Kidney epithelial cell (primary cell): ENCODE data around the gene KRT82. TPM values are rescaled to one million over a fixed set of nuclear protein-coding genes. Genes with fewer than 3 reads are reported as not detected.

Experiments used
- DNase-seq: peaks from one replicate; pipeline ENCODE4 v3.0.0-alpha.2; 2010; ENCODE audit warnings: low read depth
- H3K27me3 ChIP-seq: 2 replicates; pipeline ENCODE4 v1.6.0; 2011; ENCODE audit warnings: low read length; ENCODE audit not compliant: control insufficient read depth, insufficient read depth
- H3K36me3 ChIP-seq: 2 replicates; pipeline ENCODE4 v1.5.1; 2011; ENCODE audit warnings: low read length; ENCODE audit not compliant: control insufficient read depth, insufficient read depth
- H3K4me3 ChIP-seq: 2 replicates; pipeline ENCODE4 v1.5.1; 2011; ENCODE audit warnings: low read depth, mild to moderate bottlenecking, control low read depth, low read length
- total RNA-seq: library from RNA; depleted of rRNA; stranded (reverse); fragments of >200 nt; gene quantifications from 2 replicates; pipeline ENCODE4 v1.2.3, GENCODE V29; 2015
- TF ChIP-seq, protein P1 (sequence below): IDR thresholded peaks from 2 replicates; pipeline ENCODE4 v1.5.1; 2011; ENCODE audit warnings: mild to moderate bottlenecking, moderate library complexity, low read length, control low read depth, inconsistent platforms; ENCODE audit not compliant: insufficient read depth, poor library complexity, severe bottlenecking

The KRT82 gene
- total RNA-seq, 1 donor from 2014 or later: not detected

DNA sequence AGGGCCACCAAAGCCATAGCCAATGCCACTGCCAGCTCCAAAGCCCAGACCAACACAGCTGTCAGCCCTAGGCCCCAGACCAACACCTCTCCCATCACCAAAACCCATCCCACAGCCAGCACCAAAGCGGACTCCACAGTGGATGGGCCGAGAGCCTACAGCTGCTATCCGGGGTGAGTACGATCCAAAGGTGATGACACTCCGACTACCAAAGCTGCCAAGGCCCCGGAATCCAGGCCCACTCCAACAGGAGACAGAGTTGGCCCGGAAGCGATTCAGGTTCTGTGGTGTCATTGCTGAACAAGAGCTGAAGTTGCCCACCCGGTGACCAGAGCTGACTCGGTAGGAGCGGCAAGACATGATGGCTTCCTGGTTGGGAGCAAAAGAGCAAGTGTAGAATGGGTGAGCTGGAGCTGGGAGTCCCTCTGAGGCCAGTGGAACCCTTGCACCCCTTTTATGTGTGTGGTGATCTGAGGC lies 20.9 kb downstream of the KRT82 start, which contains the start of gene KRT84:
Gene KRT84 (minus strand): TSS at position 427 of the 477 bp plus-strand sequence. CDS start 67 bp downstream, at position 360.
- TF ChIP-seq, protein P1, sequence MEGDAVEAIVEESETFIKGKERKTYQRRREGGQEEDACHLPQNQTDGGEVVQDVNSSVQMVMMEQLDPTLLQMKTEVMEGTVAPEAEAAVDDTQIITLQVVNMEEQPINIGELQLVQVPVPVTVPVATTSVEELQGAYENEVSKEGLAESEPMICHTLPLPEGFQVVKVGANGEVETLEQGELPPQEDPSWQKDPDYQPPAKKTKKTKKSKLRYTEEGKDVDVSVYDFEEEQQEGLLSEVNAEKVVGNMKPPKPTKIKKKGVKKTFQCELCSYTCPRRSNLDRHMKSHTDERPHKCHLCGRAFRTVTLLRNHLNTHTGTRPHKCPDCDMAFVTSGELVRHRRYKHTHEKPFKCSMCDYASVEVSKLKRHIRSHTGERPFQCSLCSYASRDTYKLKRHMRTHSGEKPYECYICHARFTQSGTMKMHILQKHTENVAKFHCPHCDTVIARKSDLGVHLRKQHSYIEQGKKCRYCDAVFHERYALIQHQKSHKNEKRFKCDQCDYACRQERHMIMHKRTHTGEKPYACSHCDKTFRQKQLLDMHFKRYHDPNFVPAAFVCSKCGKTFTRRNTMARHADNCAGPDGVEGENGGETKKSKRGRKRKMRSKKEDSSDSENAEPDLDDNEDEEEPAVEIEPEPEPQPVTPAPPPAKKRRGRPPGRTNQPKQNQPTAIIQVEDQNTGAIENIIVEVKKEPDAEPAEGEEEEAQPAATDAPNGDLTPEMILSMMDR: no peak
- DNase-seq: no peak
- peaks cover 11% of the 10 kb centered on the region for H3K27me3 ChIP-seq
- no peak within 1 kb of the TSS for H3K4me3 ChIP-seq
- no peaks in the 10 kb centered on the region for H3K36me3 ChIP-seq

DNA sequence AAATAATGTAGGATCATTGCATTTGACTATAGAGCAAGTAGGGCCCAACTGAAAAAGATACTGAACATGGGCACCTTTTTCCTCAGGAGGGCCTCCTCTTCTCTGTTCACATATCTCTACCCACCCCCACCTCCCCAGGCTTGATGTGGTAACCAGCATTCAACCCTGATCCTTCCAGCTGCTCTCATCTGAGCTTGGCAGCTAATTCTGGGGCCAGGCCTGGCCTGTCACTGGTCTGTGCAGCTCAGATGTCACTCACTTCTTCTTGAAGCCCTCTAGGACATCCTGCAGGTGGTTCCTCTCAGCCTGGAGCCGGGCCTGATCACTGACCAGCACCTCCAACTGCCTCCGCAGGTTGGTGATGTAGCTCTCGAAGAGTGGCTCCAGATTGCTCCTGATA lies 22.8 kb downstream of the KRT82 start:
- TF ChIP-seq, protein P1: no peak
- no peak for DNase-seq
- Histone ChIP-seq H3K36me3 (no peaks in the 10 kb centered on the region), H3K27me3 (peaks cover 4% of the 10 kb centered on the region), H3K4me3 (no peak overlapping the region)

DNA sequence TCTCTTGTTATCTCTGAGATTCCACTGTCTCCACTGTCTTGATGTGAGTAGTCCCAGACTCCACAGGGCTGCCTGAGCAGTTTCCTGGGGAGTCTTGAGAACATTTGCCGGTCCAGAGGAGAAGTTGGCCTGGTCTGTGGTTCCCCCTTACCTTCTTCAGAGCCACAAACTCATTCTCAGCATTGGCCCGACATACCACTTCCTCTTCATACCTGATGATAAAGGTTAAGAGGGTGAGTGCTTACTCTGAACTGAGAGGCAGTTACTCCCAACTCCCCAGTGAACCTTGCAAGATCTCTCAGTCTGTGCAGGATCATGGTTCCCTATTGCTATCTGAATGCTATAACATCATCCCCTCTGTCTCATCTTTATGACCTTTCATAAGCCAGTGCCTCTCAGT lies 23.3 kb downstream of the KRT82 start:
- TF ChIP-seq, protein P1: no peak
- Histone ChIP-seq H3K27me3 (peaks cover under 1% of the 10 kb centered on the region), H3K36me3 (no peaks in the 10 kb centered on the region), H3K4me3 (no peak overlapping the region)
- no peak for DNase-seq

DNA sequence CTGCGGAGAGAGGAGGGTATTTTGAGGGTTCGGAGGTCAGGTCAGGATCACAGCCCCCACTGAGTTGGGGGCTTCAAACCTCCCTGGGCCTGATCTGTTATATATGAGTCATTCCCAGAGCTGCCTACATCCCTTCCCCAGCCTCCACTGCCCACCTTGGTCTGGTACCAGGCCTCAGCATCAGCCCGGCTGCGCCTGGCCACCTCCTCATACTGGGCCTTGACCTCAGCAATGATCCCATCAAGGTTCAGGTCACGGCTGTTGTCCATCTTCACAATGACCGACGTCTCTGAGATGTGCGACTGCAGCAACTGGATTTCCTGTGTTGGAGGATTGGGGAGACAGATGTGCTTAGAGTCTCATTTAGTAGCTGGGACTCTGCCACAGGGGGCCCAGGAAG lies 24.9 kb downstream of the KRT82 start:
- no peaks in the 10 kb centered on the region for H3K36me3 ChIP-seq
- TF ChIP-seq, protein P1: no peak
- H3K4me3 ChIP-seq: no peak overlapping the region
- no peak for DNase-seq
- peaks cover 2% of the 10 kb centered on the region for H3K27me3 ChIP-seq

DNA sequence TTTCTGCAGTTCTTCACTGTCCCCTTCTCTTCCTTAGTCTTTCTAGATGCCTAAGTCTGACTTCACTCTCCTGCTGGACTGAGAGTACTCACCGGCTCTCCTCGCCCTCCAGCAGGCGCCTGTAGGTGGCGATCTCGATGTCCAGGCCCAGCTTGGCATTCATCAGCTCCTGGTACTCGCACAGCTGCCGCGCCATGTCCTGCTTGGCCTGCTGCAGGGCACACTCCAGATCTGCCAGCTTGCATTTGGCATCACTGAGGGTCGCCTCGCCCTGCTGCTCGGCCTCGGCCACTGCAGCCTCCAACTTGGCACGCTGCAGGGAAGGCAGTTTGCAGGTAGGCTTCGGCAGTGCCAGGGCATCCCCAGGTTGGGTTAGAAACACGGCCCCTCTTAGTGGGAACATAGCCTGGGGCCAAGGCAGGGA lies 25.9 kb downstream of the KRT82 start:
- TF ChIP-seq, protein P1: peak; percentile 59
- DNase-seq: no peak
- H3K4me3 ChIP-seq: no peak overlapping the region
- H3K27me3 ChIP-seq: peaks cover 2% of the 10 kb centered on the region
- H3K36me3 ChIP-seq: no peaks in the 10 kb centered on the region

DNA sequence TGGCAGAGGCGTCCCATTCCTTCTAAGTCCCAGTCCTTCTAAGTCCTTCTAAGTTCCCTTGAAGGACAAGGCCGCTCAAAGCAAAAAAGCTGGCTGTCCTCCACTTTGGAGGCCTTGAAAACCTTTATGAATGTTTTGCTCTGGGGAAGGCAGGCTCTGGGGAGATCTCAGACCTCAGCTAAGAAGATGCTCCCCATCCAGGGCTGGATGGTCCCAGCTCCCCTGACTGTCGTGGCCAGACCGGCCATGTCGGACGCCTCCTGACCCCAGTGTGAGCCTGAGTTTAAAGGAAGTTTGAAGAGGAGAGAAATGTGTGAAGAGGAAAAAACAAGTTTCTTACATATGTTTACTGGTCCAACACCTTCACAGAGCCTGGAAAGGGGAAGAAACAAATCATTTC lies 26.6 kb downstream of the KRT82 start:
- DNase-seq: no peak
- no peak overlapping the region for H3K4me3 ChIP-seq
- TF ChIP-seq, protein P1: no peak
- H3K36me3 ChIP-seq: no peaks in the 10 kb centered on the region
- peaks cover 2% of the 10 kb centered on the region for H3K27me3 ChIP-seq
